ENCODE data around the gene AGAP5. TPM values are rescaled to one million over a fixed set of nuclear protein-coding genes. Genes with fewer than 3 reads are reported as not detected.

AGAP5 gene
- total and polyA plus RNA-seq, 2 of the 13 experiments (the other 11 are each of a cell fraction or from before 2014, with no cell fraction given), result 5.3 to 7.9 TPM

- TF ChIP-seq FOXO1 (CRISPR knock-in tag; IDR thresholded peaks at IDR 0.05) (no peak), CAMTA2 (CRISPR knock-in tag; IDR thresholded peaks at IDR 0.05; ENCODE audit: borderline replicate concordance) (no peak; the same call in 1 of the 2 replicates), ZNF274 (CRISPR knock-in tag; IDR thresholded peaks at IDR 0.05) (peak; percentile 76; the same call in 1 of the 2 replicates), JUNB (CRISPR knock-in tag; IDR thresholded peaks at IDR 0.05; ENCODE audit: borderline replicate concordance) (no peak), KLF6 (CRISPR knock-in tag; IDR thresholded peaks at IDR 0.05) (peak; percentile 38; the same call in 1 of the 2 replicates), ESRRA (CRISPR knock-in tag; IDR thresholded peaks at IDR 0.05; ENCODE audit: low read depth) (no peak), RNF219 (CRISPR knock-in tag; IDR thresholded peaks at IDR 0.05) (no peak), DRAP1 (CRISPR knock-in tag; IDR thresholded peaks at IDR 0.05) (peak; percentile 86), ZNF205 (CRISPR knock-in tag; IDR thresholded peaks at IDR 0.05) (peak; percentile 19; the same call in 1 of the 2 replicates), KDM1A (CRISPR knock-in tag; IDR thresholded peaks at IDR 0.05) (no peak), ZNF678 (CRISPR knock-in tag; IDR thresholded peaks at IDR 0.05) (0 out of 2 replicates have a peak, but pooled peaks have one; percentile 80), ZNF138 (CRISPR knock-in tag; IDR thresholded peaks at IDR 0.05; ENCODE audit: low read depth) (no peak), ZNF709 (CRISPR knock-in tag; IDR thresholded peaks at IDR 0.05) (0 out of 2 replicates have a peak, but pooled peaks have one; percentile 14), GPBP1L1 (CRISPR knock-in tag; IDR thresholded peaks at IDR 0.05) (no peak), SP4 (CRISPR knock-in tag; IDR thresholded peaks at IDR 0.05) (no peak; the same call in 1 of the 2 replicates), PAXIP1 (CRISPR knock-in tag; conservative IDR thresholded peaks at IDR 0.05) (0 out of 2 replicates have a peak, but pooled peaks have one; percentile 24), WIZ (CRISPR knock-in tag; IDR thresholded peaks at IDR 0.05) (no peak; the same call in 1 of the 2 replicates), ZNF605 (CRISPR knock-in tag; IDR thresholded peaks at IDR 0.05) (no peak), KLF15 (CRISPR knock-in tag; IDR thresholded peaks at IDR 0.05; ENCODE audit: borderline replicate concordance) (no peak), SALL1 (CRISPR knock-in tag; IDR thresholded peaks at IDR 0.05) (peak; percentile 92), MLLT10 (CRISPR knock-in tag; IDR thresholded peaks at IDR 0.05) (no peak), TARDBP (CRISPR knock-in tag; IDR thresholded peaks at IDR 0.05) (0 out of 2 replicates have a peak, but pooled peaks have one; percentile 66), CEBPG (CRISPR knock-in tag; IDR thresholded peaks at IDR 0.05) (peak; percentile 49; the same call in 1 of the 2 replicates)
Observed at GRCh38 chr10:73625884-73626752, 71.8 kb downstream of the AGAP5 start (continued).

Data from HepG2 (cell line).